ENCODE results near the gene RAB32.

DNA sequence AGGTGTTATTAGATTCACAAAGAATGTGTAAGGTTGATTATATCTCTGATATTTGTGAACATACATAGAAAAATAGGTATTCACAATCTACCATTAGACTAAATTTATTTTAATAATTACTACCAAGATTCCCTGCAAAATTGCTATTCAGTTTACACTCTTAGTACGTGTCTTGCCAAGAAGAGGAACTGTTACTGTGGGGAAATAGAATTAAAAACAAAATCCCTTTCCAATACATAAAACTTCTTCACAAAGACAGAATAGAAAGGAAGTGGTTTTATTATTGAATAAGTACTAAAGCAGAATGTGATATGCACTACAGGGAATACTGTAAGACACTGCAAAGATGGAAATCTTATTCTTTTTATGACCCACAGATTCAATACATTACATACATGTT, 17.0 kb downstream of the RAB32 start:
- no peak for TF ChIP-seq CTCF (conservative IDR thresholded peaks at IDR 0.05 in 1 of 2, IDR thresholded peaks at IDR 0.05 in 1 of 2; ENCODE audit: low read depth in 1 of 2, low read length in 2 of 2)
- TF ChIP-seq EZH2 (IDR thresholded peaks at IDR 0.05; ENCODE audit: low read length, missing control alignments) = no peak

All from fibroblast of lung (primary cell).